GM20431 (cell line): ENCODE data around the gene KIAA1191.

Experiments used
- in situ Hi-C: fragments of 300-500 bp; cut with MseI, MboI; formaldehyde crosslinking; loops from one replicate; pipeline ENCODE4 v1.15.0; 2020; ENCODE audit warnings: low sequenced_read_pairs; ENCODE audit not compliant: unreplicated experiment

KIAA1191 gene

DNA sequence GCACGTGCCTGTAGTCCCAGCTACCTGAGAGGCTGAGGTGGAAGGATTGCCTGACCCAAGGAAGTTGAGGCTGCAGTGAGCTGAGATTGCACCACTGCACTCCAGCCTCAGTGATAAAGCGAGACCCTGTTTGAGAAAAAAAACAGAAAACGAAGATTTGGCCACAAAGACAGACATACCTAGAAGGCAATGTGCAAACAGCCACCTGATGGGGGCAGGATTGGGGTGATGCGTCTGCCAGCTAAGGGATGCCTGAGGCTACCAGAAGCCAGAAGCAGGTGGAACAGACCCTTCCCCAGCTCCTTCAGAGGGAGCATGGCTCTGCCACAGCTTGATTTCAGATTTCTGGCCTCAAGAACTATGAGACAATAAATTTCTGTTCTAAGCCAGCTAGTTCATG lies 29.9 kb upstream of the KIAA1191 start:
- in situ Hi-C loops = no loop called here

DNA sequence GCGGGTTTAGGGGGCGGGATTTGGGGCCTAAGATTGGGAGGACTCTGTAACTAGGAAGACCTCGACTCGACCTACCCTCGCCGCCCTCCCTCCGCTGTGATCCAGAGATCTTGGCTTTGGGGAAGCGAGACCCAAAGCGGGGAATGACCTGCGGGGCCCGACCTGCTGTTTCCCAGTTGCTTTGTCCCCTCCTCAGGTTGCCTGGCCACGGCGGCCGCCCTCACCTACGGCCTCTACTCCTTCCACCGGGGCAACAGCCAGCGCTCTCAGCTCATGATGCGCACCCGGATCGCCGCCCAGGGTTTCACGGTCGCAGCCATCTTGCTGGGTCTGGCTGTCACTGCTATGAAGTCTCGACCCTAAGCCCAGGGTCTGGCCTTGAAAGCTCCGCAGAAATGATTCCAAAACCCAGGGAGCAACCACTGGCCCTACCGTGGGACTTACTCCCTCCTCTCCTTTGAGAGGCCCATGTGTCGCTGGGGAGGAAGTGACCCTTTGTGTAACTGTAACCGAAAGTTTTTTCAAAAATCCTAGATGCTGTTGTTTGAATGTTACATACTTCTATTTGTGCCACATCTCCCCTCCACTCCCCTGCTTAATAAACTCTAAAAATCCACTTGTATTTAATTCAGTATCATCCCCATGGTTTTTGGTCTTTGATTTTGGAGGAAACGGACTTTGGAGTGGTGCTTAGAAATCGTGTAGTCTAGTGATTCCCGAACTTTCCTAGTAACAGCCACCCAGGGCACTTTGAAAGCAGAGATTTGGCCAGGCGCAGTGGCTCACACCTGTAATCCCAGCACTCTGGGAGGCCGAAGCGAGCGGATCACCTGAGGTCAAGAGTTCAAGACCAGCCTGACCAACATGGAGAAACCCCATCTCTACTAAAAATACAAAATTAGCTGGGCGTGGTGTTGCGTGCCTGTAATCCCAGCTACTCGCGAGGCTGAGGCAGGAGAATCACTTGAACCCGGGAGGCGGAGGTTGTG lies 27.9 kb upstream of the KIAA1191 start:
- in situ Hi-C loops = no loop called here

DNA sequence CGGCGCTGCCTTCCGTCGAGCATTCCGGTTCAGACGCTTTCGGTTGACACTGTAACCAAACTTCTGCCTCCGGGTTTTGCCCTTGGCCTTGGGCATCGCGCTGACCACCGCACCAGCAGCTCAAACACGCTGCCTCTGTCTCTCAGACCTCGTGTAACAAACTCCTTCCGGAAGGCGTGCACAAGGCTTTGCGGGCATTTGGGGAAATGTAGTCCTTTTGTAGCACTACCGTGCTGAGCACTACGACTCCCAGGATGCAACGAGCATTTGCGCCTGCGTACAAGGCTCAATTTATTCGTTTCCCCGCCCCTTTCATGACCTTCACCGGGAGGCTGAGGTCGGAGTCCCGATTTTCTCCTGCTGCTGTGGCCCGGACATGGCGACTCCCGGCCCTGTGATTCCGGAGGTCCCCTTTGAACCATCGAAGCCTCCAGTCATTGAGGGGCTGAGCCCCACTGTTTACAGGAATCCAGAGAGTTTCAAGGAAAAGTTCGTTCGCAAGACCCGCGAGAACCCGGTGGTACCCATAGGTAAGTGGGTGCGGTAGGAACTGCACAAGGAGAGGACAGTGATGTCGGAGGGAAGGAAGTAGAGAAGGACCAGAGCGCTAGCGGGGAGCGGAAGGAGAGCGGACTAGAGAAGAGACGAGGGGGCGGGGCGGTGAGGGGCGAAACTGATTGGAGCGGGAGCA lies 27.0 kb upstream of the KIAA1191 start, which contains the start of the genes HIGD2A and NOP16:
HIGD2A (plus strand) TSS at position 308 of the 691 bp plus-strand sequence; CDS start at position 377, 69 bp downstream.
NOP16 (minus strand) TSS at position 155 of the 691 bp plus-strand sequence; CDS start at position 96, 59 bp downstream.
- in situ Hi-C loops = no loop called here

DNA sequence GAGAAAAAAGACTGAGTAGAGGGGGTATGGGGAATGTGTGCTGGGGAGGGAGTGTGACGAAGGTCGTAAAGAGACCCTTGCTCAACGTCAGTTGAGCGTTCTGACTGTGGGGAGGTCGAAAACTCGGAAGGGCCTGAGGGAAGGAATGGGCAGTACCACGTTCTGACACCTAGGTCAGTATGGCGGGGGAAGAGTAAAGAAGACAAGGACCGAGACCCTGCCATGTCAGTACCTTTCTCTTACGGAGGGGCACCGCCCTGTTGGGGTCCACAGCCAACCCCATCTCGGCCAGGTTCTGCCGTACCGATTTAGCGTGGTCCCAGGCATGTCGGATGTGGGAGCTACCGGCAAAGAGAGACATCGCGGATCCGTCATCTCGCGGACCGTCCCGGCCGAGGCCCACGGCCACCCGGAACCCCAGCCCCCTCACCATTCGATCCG lies 26.5 kb upstream of the KIAA1191 start:
- in situ Hi-C loops = no loop called here

DNA sequence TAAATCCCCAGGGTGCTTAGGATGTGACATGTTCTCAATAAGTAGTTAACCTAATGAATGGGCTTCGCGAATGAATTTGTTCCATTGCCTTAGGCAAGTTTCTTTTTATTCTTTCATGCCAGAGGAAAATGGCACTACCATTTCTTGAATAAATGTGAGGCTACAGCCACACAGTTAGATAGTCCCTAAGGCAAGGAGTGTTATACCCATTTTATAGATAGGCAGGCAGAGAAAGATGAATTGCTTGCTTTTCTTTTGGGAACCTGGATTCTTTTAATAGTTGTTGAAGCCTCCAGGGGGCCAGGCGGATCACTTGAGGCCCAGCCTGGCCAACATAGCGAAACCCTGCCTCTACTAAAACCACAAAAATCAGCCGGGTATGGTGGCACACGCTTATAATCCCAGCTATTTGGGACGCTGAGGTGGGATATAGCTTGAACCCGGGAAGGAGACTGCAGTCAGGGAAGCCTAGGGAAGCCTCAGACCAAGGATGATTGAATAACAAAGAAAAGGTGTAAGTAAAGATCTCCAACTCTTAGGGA lies 25.9 kb upstream of the KIAA1191 start:
- in situ Hi-C loops = no loop called here

DNA sequence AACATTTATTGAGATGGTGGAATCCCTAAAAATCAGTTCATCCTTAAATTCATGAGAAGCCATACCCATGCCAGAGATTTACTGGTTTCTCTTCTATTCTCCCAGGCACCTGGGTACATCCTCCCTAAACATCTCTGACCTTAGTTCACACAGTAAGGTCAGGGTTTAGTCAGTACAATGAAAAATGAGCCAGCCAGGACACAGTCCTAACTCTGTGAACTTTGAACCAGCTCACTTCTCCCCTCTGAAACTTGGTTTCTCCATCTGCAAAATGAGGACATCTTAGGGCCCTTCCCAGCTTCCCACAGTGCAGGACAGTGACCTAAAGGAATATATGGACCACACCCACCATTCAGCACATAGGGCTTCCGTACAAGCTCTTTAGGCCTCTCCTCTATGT lies 24.9 kb upstream of the KIAA1191 start:
- in situ Hi-C loops = no loop called here

DNA sequence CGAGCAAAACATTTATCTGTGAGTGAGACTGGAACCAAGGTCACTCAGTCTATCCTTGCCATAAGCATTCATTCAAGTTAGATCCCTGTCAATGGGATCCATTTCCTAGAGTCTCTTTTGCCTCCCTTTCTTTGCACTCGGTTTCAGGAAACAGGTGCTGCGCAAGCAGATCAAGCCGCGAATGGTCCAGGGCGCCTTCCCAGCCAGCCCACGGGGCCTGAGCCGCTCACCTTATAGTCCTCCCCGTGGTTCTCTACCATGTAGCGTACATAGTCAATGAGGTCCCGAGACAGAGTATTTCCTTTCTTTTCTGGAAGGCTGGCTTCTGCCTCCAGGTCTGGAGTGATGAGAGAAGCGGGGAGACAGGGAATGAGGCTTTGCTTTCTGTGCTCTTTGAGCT lies 23.4 kb upstream of the KIAA1191 start:
- in situ Hi-C loops = no loop called here

DNA sequence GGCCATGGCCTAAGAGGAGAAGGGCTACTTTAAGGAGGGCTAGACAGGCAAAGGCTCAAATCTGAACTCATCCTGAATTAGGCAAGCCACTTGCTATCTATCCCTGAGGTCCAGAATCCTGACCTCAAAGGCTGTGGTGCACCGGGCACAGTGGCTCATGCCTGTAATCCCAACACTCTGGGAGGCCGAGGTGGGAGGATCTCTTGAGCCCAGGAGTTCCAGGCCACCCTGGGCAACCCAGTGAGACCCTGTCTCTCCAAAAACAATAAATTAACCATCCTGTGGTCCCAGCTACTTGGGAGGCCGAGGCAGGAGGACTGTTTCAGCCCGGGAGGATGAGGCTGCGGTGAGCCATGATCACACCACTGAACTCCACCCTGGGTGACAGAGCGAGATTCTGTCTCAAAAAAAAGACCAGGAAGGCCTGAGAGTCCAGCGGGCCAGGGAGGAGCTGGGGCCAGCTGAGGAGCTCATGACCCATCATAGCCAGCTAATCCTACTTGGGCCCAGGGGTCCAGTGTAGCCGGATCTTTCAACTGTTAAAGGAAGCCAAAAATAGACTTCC lies 22.9 kb upstream of the KIAA1191 start:
- in situ Hi-C loops = no loop called here

DNA sequence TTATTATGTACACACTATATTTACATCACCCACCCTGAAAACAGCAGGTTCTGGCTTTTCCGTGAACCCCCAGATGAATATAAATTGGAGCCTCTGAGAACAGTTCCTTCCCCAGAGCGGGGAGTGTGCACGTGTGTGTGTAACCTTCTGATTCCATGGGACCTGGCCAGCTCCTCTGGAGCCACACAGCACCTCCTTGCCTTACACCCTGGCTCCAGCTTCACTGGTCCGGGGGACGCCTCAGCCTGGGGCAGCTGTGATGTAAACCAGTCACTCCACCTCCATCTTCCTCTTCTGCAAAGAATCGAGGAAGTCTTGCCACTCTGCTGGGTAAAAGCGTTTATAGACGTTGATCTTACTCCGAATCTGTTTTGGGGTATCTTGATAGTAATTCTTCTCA lies 22.4 kb upstream of the KIAA1191 start:
- in situ Hi-C loops = no loop called here

DNA sequence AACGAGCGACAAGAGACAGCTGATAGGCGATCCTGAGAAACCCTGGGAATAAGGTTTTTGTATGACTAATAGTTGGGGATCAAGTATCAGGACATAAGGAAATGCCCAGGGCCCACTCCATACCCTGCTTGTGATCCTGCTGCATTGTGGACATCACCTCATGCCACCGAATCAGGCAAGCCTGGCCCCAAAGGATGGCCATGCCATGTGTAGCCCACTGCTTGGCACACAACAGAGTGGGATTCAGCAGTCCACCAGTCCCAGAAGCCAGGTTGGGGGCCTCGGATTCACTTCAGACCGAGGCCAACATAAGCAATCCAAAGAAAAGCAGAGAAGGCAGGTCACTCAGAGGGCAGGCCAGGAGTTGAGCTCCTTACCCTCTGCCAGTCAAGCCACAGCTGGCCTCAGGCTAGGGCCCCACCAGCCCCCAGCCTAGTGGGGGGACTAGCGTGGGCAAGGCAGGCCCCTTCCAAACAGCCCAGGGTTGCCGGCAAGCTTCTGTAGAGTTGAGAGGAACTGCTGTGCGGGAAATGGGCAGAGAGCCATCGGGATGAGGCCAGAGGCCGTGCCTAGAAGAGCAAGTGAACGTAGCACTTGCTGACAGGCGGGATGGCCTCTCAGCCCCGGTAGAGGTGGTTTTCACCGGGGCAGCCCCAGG lies 21.8 kb upstream of the KIAA1191 start:
- in situ Hi-C loops = no loop called here

DNA sequence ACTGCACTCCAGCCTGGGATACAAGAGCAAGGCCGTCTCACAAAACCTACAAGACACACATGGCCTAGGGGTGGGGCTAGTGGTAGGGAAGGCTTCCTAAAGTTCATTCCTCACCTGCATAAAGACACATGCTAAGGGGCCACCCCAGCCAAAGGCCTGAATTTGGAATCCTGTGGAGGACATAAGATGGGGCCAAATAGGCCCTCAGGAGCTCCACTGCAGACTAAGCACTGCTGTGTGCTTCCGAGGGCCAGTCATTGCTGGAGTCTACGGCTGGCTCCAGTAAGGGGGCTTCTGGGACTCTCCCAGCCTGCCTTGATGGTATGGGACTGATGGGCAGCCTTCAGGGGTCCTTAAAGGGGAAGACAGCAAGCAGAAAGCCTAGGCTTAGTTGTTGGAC lies 21.2 kb upstream of the KIAA1191 start:
- in situ Hi-C loops = no loop called here

DNA sequence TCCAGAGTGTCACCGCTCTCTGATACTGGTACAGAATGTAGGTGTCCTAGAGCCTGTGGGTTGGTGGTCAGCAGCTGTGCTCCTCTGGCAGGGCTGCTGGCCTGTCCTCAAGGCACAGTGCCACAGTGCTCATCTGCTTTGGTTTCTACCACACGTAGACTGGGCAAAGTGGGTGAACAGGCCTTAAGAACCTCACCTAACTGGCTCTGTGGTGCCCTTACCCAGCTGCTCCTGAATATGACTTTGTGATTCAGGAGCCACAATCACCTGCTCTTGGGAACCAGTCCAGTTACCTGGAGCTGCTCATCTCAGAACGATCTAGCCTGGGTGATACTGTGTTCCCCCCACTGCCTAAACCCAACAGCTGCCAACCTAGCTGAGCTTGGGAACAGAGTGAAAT lies 20.4 kb upstream of the KIAA1191 start:
- in situ Hi-C loops = no loop called here

DNA sequence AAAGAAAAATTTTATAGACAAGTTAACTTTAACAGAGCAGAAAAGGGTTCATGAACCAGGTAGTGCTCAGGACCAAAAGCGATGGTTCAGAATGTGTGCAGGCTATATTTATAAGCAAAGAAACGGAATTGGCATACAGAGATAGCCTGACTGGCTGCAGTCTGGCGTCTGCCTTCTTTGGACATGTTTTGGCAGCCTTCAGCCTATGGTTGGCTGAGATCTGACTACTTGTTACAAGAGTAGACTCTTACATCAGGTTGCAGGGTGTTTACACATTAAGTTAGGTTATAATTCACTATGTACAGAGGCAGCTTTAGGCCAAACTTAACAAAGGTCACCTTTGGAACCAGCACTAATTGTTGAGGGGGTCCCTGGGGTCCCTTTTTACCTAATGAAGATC lies 19.9 kb upstream of the KIAA1191 start:
- in situ Hi-C loops = no loop called here

DNA sequence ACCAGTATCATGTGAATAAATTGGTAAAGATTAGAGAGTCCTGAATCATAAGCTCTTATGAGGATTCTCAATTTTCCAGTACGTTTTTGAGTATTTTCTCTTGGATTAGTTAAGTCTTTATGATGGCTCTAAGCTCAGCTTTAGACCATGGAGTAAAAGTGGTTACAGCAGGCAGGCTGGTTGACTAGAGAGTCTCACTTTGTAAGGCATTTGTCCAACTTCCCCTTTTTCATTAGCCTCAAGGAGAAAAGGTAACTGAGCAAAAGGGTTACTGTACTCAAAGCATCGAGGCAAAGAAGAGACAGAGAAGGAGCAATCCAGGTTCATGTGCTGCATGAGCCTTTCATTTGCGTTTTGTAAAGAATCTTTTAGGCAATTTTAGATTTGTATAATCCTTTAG lies 18.3 kb upstream of the KIAA1191 start:
- in situ Hi-C loops = no loop called here

DNA sequence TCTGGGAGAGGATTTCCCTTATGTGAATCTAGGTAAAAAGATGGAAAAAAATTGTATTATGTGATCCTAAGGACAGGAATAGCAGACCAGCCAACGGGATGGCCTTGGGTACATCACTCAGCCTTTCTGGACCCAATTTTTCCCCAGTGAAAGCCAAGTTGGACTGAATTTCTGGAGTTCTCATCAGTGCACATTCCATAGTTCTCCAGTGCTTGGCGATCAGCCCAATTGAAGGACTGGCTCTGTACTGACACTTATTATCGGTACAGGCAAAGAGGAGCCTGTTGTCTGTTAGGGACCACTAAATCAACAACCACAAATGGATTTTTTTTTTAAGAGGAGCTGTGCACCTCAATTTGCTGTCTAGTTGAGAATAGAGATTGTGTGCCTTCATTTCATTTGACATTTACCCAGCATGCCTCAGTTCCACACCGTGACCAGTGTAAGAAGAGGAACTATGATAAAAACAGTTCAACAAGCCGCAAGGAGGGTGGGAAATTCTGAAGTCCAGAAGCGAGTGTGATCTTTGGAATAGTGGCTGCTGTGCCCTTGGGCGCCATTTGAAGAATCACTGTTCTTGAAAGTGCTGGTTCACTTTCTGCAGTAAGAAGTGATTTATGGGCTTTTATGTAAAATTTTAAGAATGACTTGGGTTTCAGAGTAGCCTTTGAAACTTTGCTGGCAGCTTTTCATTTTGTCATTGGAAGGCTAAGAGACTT lies 11.7 kb upstream of the KIAA1191 start:
- in situ Hi-C loops = no loop called here

DNA sequence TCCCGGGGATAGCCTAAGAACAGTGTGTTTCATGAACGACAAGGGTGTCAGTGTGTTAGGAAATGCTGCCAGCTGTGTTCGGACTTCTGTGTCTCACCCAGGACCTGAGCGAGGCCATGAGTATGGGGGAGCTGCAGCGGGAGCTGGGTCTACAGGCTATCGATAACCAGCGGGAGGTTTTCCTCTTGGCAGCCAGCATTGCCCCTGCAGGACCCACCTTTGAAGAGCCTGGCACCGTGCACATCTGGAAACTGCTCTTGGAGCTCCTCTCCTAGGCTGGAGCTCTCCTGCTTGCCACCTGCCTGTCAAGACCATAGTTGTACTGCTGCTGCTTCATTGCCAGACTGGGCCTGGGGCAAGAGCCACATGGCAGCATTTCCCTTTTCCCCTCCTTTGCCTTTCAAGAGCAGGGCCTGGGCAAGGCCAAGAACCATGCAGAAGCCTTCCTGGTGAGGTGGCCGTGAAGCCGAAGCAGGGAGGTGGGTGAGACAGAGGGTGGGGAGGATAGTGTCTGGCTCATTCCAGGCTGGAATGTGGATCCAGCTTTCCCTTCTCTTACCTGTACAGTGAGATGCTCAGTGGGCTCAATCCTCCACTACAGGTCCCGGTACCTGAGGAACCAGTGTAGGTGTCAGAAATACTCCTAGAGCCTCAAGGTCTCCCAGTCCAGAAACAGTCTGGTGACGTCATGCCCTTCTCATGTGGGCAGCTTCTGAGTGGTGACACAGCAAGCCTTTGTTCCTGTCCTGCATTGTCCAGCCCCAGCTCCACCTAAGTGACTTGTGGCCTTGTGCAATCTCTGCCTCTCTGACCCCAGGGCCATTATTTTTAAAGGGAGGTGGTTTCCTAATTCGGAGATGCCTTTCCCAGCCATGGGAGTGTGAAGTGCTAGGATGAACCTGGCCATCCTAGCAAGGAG lies 10.3 kb upstream of the KIAA1191 start:
- in situ Hi-C loops = no loop called here

DNA sequence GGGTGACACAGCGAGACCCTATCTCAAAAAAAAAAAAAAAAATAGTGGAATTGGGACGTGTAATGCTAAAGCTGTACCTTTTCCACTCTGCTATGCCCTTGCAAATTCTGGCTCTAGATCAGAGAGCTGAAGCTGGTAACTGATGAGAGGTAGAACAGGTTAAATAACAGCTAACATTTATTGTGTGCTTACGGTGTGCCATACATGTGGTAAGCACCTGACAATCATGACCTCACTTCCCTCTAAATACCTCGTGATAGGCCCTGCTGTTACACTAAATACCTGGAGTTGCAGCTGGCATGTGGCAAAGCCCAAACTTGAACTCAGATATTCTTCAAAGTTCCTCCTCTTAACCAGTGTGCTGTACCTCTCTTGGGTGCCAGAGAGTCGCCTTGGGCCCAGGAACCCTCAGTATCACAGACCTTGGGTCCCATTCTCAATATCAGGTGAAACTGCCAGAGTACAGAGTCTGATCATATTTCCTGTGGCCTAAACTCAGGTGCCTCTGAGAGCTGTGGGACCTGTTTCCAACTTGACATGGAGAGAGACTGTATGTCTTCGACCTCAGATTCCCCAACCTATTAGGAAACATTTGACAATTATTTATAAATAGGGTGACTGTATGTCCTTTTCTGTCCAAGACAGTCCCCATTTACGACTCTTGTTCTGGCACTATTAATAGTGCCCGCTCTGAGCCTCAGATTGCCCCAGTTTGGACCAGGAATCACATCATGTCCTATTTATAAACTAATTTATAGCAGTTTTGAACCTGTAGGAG lies 8.6 kb upstream of the KIAA1191 start:
- in situ Hi-C loops = no loop called here

DNA sequence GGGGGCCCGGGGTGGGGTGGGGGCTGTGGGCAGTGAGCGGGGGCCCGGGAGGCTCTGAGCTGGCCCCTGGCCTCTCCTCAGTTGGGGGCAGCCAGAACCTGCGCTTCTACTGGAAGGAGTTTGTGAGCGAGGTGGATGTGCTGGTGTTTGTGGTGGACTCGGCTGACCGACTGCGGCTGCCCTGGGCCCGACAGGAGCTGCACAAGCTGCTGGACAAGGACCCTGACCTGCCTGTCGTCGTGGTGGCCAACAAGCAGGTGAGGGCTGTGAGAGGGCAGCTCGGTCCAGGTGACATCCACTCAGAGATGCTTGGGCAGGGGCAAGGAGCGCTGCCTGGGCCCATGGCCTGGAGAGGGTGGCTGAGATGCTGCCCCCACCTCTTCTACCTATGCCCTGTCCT lies 7.2 kb upstream of the KIAA1191 start:
- in situ Hi-C loops = no loop called here
